ENCODE data around the gene CHRNA4. TPM values are rescaled to one million over a fixed set of nuclear protein-coding genes. Genes with fewer than 3 reads are reported as not detected.

The CHRNA4 gene
- total RNA-seq, 4 donors from 2014 or later = 0.54 to 6.3 (median 1.9) TPM

- Histone ChIP-seq H3K4me3 (replicated peaks in 1 of 3) (no peak overlapping the region), H3K27ac (no peak overlapping the region), H3K9me3 (no peaks in the 10 kb centered on the region), H3K27me3 (no peaks in the 10 kb centered on the region), H3K4me1 (no peaks in the 10 kb centered on the region), H3K36me3 (no peaks in the 10 kb centered on the region)
- intact Hi-C loops (cut with DNase I) = no loop called here
- no peak for DNase-seq
- 45 to 60% methylated on average over 11 to 14 of the region's 15 CpGs for WGBS, 2 donors
- TF ChIP-seq CTCF (IDR thresholded peaks at IDR 0.05) (no peak), POLR2A (IDR thresholded peaks at IDR 0.05) (no peak)
These were observed 16.8 kb upstream of the CHRNA4 start for GRCh38 chr20:63377951-63378381.

- Histone ChIP-seq H3K27me3 (no peaks in the 10 kb centered on the region), H3K9me3 (no peaks in the 10 kb centered on the region), H3K27ac (no peak overlapping the region), H3K36me3 (no peaks in the 10 kb centered on the region), H3K4me1 (no peaks in the 10 kb centered on the region), H3K4me3 (replicated peaks in 1 of 3) (no peak overlapping the region)
- intact Hi-C loops (cut with DNase I) = no loop called here
- DNase-seq = no peak
- 11 to 16% methylated on average over 26 to 29 of the region's 32 CpGs for WGBS, 2 donors
- no peak for TF ChIP-seq CTCF (IDR thresholded peaks at IDR 0.05)
These were observed 16.2 kb upstream of the CHRNA4 start for GRCh38 chr20:63377256-63377941.

GRCh38 chr20:63376283-63377250, 15.4 kb upstream of the CHRNA4 start:
- no peak for TF ChIP-seq CTCF (IDR thresholded peaks at IDR 0.05)
- TF ChIP-seq POLR2A (IDR thresholded peaks at IDR 0.05) = no peak
- Histone ChIP-seq H3K36me3 (no peaks in the 10 kb centered on the region), H3K4me3 (replicated peaks in 1 of 3) (no peak overlapping the region), H3K27ac (no peak overlapping the region), H3K27me3 (no peaks in the 10 kb centered on the region), H3K4me1 (no peaks in the 10 kb centered on the region), H3K9me3 (no peaks in the 10 kb centered on the region)
- intact Hi-C loops (cut with DNase I) = no loop called here
- DNase-seq = no peak
- WGBS, 2 donors = 48 to 51% methylated on average over 14 to 20 of the region's 31 CpGs

- no peak for TF ChIP-seq CTCF (IDR thresholded peaks at IDR 0.05)
- TF ChIP-seq POLR2A (IDR thresholded peaks at IDR 0.05) = no peak
- Histone ChIP-seq H3K27me3 (no peaks in the 10 kb centered on the region), H3K4me1 (no peaks in the 10 kb centered on the region), H3K36me3 (no peaks in the 10 kb centered on the region), H3K27ac (no peak overlapping the region), H3K9me3 (no peaks in the 10 kb centered on the region), H3K4me3 (replicated peaks in 1 of 3) (no peak overlapping the region)
- intact Hi-C loops (cut with DNase I) = no loop called here
- WGBS, 2 donors = 71 to 82% methylated on average over 3 of the region's 3 CpGs
- no peak for DNase-seq
These were observed 14.3 kb upstream of the CHRNA4 start for GRCh38 chr20:63375438-63375837.

- Histone ChIP-seq H3K4me3 (replicated peaks in 1 of 3) (no peak overlapping the region), H3K36me3 (no peaks in the 10 kb centered on the region), H3K4me1 (no peaks in the 10 kb centered on the region), H3K27ac (no peak overlapping the region), H3K27me3 (no peaks in the 10 kb centered on the region), H3K9me3 (no peaks in the 10 kb centered on the region)
- intact Hi-C loops (cut with DNase I) = no loop called here
- no peak for DNase-seq
- no peak for TF ChIP-seq CTCF (IDR thresholded peaks at IDR 0.05)
- no peak for TF ChIP-seq POLR2A (IDR thresholded peaks at IDR 0.05)
- 60 to 73% methylated on average over 10 to 12 of the region's 12 CpGs for WGBS, 2 donors
These were observed 13.4 kb upstream of the CHRNA4 start for GRCh38 chr20:63374504-63374903.
